SK-N-MC (cell line): Measurements from ENCODE around the gene TMEM87B.

ENCODE experiments used
- EZH2 ChIP-seq: fragments of 200-600 bp; sonication (generic); IDR thresholded peaks from one replicate; pipeline ENCODE4 v1.6.1; 2017; ENCODE audit warnings: antibody characterized with exemption
- FOXP2 ChIP-seq: optimal IDR thresholded peaks from 2 replicates; pipeline ENCODE3; 2011; ENCODE audit warnings: mild to moderate bottlenecking, moderate library complexity; ENCODE audit not compliant: insufficient read depth; ENCODE audit errors: extremely low read length, control extremely low read depth
- POLR2AphosphoS5 ChIP-seq: IDR thresholded peaks from 2 replicates; pipeline ENCODE4 v1.6.1; 2012; ENCODE audit warnings: mild to moderate bottlenecking, low read depth, low read length, borderline replicate concordance

DNA sequence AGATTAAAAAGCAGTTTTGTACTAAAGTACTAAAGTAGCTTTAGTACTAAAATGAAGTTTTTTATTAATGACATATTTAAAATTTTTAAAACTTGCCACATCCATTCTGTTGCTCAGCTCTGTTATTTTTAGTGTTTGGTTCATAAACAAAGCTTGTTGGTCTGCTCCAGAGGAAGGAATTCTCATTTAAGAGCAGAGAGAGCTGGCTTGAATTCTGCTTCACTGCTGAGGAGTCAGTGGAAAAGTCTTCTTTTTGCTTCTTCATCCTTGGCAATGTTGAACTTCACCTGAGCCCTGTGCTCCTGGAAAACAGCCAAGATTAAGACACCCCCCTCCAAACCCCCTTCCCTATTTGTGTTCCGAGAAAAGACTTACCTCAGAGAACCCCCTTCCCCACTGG is 40.6 kb downstream of the TMEM87B start:
- TF ChIP-seq POLR2AphosphoS5 (no peak), EZH2 (no peak), FOXP2 (no peak)
